Gastroesophageal sphincter (tissue), 4 donors: ENCODE data around the gene AR. TPM values are rescaled to one million over a fixed set of nuclear protein-coding genes. Genes with fewer than 3 reads are reported as not detected.

Experiments
- ATAC-seq: fragments of 150-250 bp; one replicate; pipeline ENCODE4 v1.9.1; 2016; ENCODE audit warnings: mild to moderate bottlenecking, moderate library complexity
- H3K27ac ChIP-seq, 4 donors: fragments of 200-600 bp; sonication (generic) in 3 of 4; 1 replicate in 3 of 4; 2 replicates in 1 of 4; pipeline ENCODE4 v1.5.1; 2016 to 2019
- H3K27me3 ChIP-seq: fragments of 200-600 bp; sonication (generic); one replicate; pipeline ENCODE4 v1.5.1; 2019
- H3K36me3 ChIP-seq, 2 donors: fragments of 200-600 bp; sonication (generic); one replicate each; pipeline ENCODE4 v1.5.1; 2019; ENCODE audit warnings: control low read depth in 1 of 2
- H3K4me1 ChIP-seq, 3 donors: fragments of 200-600 bp; sonication (generic); 1 replicate in 2 of 3; 2 replicates in 1 of 3; pipeline ENCODE4 v1.5.1; 2016 to 2019; ENCODE audit warnings: control low read depth in 2 of 3
- H3K4me3 ChIP-seq, 2 donors: fragments of 200-600 bp; sonication (generic); one replicate each; pipeline ENCODE4 v1.5.1; 2019; ENCODE audit warnings: mild to moderate bottlenecking in 1 of 2, moderate library complexity in 1 of 2
- H3K9me3 ChIP-seq, 3 donors: fragments of 200-600 bp; sonication (generic); one replicate each; pipeline ENCODE4 v1.5.1; 2017 to 2019; ENCODE audit warnings: control low read depth in 2 of 3
- EP300 ChIP-seq: sonication (generic); formaldehyde crosslinking; IDR thresholded peaks from one replicate; pipeline ENCODE4 v1.6.1; 2017; ENCODE audit warnings: antibody characterized with exemption, mild to moderate bottlenecking
- POLR2A ChIP-seq, 2 donors: fragments of 450-650 bp; IDR thresholded peaks; one replicate each; pipeline ENCODE4 v1.6.1; 2017; ENCODE audit warnings: antibody characterized with exemption in 2 of 2, mild to moderate bottlenecking in 2 of 2, moderate library complexity in 1 of 2
- POLR2AphosphoS5 ChIP-seq: sonication (generic); formaldehyde crosslinking; IDR thresholded peaks from one replicate; pipeline ENCODE4 v1.6.1; 2017; ENCODE audit warnings: antibody characterized with exemption
- WGBS, 2 donors: methylation state at CpG; one replicate each; pipeline ENCODE4 v1.1.5; 2018; ENCODE audit warnings: low coverage in 1 of 2; 5-methylcytosine and 5-hydroxymethylcytosine counted together
- total RNA-seq, 4 donors: library from RNA; depleted of rRNA; stranded (reverse); fragments of >200 nt; gene quantifications; one replicate each; pipeline ENCODE4 v1.1.0, GENCODE V29; 2016
- TF ChIP-seq, protein P1 (sequence below), 4 experiments: fragments of 200-600 bp in 2 of 4; fragments of 450-650 bp in 2 of 4; sonication (generic) in 1 of 4; IDR thresholded peaks; one replicate each; pipeline ENCODE4 v1.5.1; 2017 to 2019; ENCODE audit warnings: antibody characterized with exemption in 4 of 4, mild to moderate bottlenecking in 2 of 4, moderate library complexity in 2 of 4

The AR gene
- total RNA-seq, 4 donors from 2014 or later, result 2.9 to 9.8 (median 6.3) TPM

DNA sequence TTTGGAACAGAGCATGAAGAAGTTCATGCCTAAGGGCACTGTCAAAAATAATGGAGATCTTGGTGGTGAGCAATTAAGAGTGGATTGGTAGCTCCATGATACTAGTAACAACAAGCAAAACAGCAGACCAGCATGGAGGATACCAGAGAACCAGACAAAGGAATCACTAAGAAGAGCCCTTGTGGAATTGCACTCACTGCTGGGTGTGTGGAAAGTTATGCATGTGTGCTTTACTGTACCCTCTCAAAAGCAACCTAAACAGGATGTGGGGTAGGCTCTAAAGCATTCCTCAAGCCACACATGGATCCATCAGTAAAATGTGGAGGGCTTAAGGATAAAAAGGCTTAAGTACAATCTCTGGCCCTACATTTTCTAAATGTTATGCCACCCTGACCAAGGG lies 69.5 kb downstream of the AR start:
- Histone ChIP-seq H3K27me3 (no peaks in the 10 kb centered on the region), H3K36me3 (no peaks in the 10 kb centered on the region), H3K9me3 (no peaks in the 10 kb centered on the region), H3K4me3 (no peak overlapping the region), H3K27ac (no peak overlapping the region), H3K4me1 (no peaks in the 10 kb centered on the region)
- TF ChIP-seq POLR2AphosphoS5 (no peak), EP300 (no peak), POLR2A (IDR thresholded peaks at IDR 0.05) (no peak)
- TF ChIP-seq, protein P1, sequence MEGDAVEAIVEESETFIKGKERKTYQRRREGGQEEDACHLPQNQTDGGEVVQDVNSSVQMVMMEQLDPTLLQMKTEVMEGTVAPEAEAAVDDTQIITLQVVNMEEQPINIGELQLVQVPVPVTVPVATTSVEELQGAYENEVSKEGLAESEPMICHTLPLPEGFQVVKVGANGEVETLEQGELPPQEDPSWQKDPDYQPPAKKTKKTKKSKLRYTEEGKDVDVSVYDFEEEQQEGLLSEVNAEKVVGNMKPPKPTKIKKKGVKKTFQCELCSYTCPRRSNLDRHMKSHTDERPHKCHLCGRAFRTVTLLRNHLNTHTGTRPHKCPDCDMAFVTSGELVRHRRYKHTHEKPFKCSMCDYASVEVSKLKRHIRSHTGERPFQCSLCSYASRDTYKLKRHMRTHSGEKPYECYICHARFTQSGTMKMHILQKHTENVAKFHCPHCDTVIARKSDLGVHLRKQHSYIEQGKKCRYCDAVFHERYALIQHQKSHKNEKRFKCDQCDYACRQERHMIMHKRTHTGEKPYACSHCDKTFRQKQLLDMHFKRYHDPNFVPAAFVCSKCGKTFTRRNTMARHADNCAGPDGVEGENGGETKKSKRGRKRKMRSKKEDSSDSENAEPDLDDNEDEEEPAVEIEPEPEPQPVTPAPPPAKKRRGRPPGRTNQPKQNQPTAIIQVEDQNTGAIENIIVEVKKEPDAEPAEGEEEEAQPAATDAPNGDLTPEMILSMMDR (IDR thresholded peaks at IDR 0.05), result no peak
- no peak for ATAC-seq

DNA sequence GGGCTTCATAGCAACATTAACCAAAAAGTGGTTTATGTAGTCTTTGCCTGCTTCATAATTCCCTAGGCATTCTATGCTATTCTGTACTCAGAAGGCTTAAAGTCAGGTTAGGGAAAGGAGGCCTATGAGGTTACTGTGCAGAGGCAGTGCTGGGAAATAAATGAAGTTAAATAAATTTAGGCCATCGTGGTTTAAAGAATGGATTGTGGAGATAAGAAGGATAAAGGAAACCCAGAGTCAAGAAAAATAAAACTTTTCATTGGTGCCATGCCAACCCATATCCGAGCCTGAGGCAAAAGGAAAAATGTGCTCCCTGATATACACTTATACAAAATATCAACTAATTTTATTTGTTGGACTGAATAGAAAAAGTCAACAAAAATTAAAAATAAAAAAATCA lies 70.2 kb downstream of the AR start:
- TF ChIP-seq POLR2AphosphoS5 (no peak), POLR2A (IDR thresholded peaks at IDR 0.05) (no peak), EP300 (no peak)
- TF ChIP-seq, protein P1 (IDR thresholded peaks at IDR 0.05), result no peak
- Histone ChIP-seq H3K9me3 (no peaks in the 10 kb centered on the region), H3K27ac (no peak overlapping the region), H3K27me3 (no peaks in the 10 kb centered on the region), H3K4me3 (no peak overlapping the region), H3K4me1 (no peaks in the 10 kb centered on the region), H3K36me3 (no peaks in the 10 kb centered on the region)
- no peak for ATAC-seq
- WGBS, 2 donors, result 33 to 50% methylated on average over 1 to 2 of the region's 2 CpGs

DNA sequence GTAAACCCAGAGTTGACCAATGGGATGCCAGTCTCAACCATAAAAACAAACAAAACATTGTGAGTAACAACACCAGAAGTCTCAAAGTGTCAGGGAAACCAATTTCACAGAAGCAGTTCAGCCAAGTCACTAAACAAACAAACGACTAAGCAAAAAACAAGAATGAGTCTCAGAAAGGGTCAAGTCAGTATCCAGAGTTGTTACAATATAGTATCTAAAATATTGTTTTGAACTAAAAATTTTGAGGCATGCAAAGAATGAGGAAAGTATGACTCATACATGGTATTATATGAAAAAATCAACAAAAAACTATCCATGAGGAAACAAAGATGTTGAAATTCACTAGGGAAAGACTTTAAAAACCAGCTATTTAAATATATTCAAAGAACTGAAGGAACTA lies 70.6 kb downstream of the AR start:
- no peaks in the 10 kb centered on the region for H3K9me3 ChIP-seq
- ATAC-seq, result no peak
- no peak overlapping the region for H3K27ac ChIP-seq
- no peaks in the 10 kb centered on the region for H3K27me3 ChIP-seq
- WGBS, 2 donors, result 67 to 100% methylated on average over 1 of the region's 1 CpG
- no peak overlapping the region for H3K4me3 ChIP-seq
- H3K36me3 ChIP-seq, result no peaks in the 10 kb centered on the region
- no peaks in the 10 kb centered on the region for H3K4me1 ChIP-seq
- TF ChIP-seq EP300, result no peak
- TF ChIP-seq POLR2AphosphoS5, result no peak
- no peak for TF ChIP-seq POLR2A (IDR thresholded peaks at IDR 0.05)
- TF ChIP-seq, protein P1 (IDR thresholded peaks at IDR 0.05), result no peak

DNA sequence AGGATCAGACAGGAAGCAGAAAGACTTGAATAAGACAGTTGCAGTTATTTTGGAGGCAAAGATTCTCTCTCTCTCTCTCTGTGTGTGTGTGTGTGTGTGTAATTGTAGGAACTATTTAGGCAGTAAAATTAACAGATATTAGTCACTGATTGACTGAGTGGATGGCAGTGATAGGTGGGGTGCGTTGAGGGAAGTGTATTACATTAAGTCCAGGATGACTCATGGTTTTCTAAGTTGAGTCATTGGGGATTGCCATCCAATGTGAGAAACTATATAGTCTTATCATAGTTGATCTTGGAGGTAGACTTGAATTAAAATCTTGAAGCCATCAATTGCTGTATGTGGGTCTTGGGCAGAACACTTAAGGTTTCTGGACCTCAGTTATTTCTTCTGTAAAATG lies 75.4 kb downstream of the AR start:
- H3K9me3 ChIP-seq, result no peaks in the 10 kb centered on the region
- no peaks in the 10 kb centered on the region for H3K27me3 ChIP-seq
- no peak overlapping the region for H3K27ac ChIP-seq
- no peak for ATAC-seq
- H3K4me3 ChIP-seq, result no peak overlapping the region
- H3K36me3 ChIP-seq, result no peaks in the 10 kb centered on the region
- TF ChIP-seq POLR2A (IDR thresholded peaks at IDR 0.05), result no peak
- TF ChIP-seq POLR2AphosphoS5, result no peak
- no peak for TF ChIP-seq EP300
- TF ChIP-seq, protein P1 (IDR thresholded peaks at IDR 0.05), result no peak
- 50% methylated on average over 1 of the region's 1 CpG for WGBS, 2 donors
- H3K4me1 ChIP-seq, result no peaks in the 10 kb centered on the region

DNA sequence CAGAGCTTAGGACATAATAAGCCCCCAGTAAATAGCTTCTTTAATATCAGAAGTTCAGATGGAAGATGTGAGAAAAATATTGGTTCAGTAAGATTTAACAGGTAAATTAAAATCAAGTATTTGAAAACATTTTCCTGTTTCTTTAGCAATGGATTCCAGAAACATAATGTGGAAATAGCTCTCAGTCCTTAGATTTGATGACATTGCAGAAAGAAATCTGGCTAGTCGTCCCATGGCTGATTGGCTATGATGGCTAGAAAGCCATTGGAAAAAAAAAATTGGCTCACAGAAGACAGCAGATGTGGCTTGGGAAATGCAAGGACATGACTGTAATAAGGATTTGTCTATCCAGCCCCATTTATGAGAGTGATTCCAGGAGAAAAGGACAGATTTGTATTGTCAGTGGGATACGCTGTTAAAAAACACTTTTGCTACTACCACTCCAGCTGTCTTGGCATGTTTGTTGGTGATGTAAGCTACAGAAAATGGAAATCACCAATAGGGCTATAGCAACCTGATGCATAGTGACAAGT lies 78.3 kb downstream of the AR start:
- H3K4me3 ChIP-seq, result no peak overlapping the region
- no peaks in the 10 kb centered on the region for H3K4me1 ChIP-seq
- WGBS, 2 donors, result 40 to 50% methylated on average over 1 to 2 of the region's 2 CpGs
- H3K9me3 ChIP-seq, result no peaks in the 10 kb centered on the region
- TF ChIP-seq POLR2AphosphoS5 (no peak), POLR2A (IDR thresholded peaks at IDR 0.05) (no peak), EP300 (no peak)
- TF ChIP-seq, protein P1 (IDR thresholded peaks at IDR 0.05), result no peak
- no peaks in the 10 kb centered on the region for H3K27me3 ChIP-seq
- H3K27ac ChIP-seq, result no peak overlapping the region
- no peaks in the 10 kb centered on the region for H3K36me3 ChIP-seq
- ATAC-seq, result no peak
